ENCODE measurements around the gene RALGDS. TPM values are rescaled to one million over a fixed set of nuclear protein-coding genes. Genes with fewer than 3 reads are reported as not detected.

Gene RALGDS
- total RNA-seq, 4 donors from 2014 or later = 26.0 to 95.1 (median 38.9) TPM

GRCh38 chr9:133165452-133165730 is 44.4 kb upstream of the RALGDS start:
- TF ChIP-seq CTCF (IDR thresholded peaks at IDR 0.05; ENCODE audit: low read depth) = no peak

- TF ChIP-seq CTCF (IDR thresholded peaks at IDR 0.05; ENCODE audit: low read depth) = no peak
Observed at GRCh38 chr9:133164191-133164590, 43.2 kb upstream of the RALGDS start.

- no peak for TF ChIP-seq CTCF (IDR thresholded peaks at IDR 0.05; ENCODE audit: low read depth)
Observed at GRCh38 chr9:133163504-133164172, 42.6 kb upstream of the RALGDS start, which contains the start of gene GBGT1. Gene GBGT1 (minus strand): TSS chr9:133163914. CDS start chr9:133162412, 1,502 bp downstream.

GRCh38 chr9:133162861-133163503 is 41.9 kb upstream of the RALGDS start:
- TF ChIP-seq CTCF (IDR thresholded peaks at IDR 0.05; ENCODE audit: low read depth) = no peak

- TF ChIP-seq CTCF (IDR thresholded peaks at IDR 0.05; ENCODE audit: low read depth) = no peak
Observed at GRCh38 chr9:133161547-133161950, 40.5 kb upstream of the RALGDS start.

- no peak for TF ChIP-seq CTCF (IDR thresholded peaks at IDR 0.05; ENCODE audit: low read depth)
Observed at GRCh38 chr9:133160742-133161546, 39.9 kb upstream of the RALGDS start.

- TF ChIP-seq CTCF (IDR thresholded peaks at IDR 0.05; ENCODE audit: low read depth) = no peak
Observed at GRCh38 chr9:133158695-133159094, 37.7 kb upstream of the RALGDS start.

All from subcutaneous adipose tissue (tissue), 4 donors.